HTERT RPE-1 (cell line): ENCODE measurements around the gene C10orf67.
"Not testable (repeated sequence)": the region's sequence is repeated elsewhere in the genome, so short reads cannot be mapped to it uniquely, and the experiment has no call there.

Source experiments
- in situ Hi-C: fragments of 300-500 bp; cut with MboI; formaldehyde crosslinking; loops from 4 replicates; pipeline ENCODE4 v1.14.3; 2020; ENCODE audit warnings: low sequenced_read_pairs

C10orf67 gene

GRCh38 chr10:23362879-23363792 is 18.5 kb upstream of the C10orf67 start:
- in situ Hi-C loops, result no loop called here

GRCh38 chr10:23362069-23362830 is 17.7 kb upstream of the C10orf67 start:
- in situ Hi-C loops, result no loop called here

GRCh38 chr10:23361665-23362064 is 17.1 kb upstream of the C10orf67 start:
- in situ Hi-C loops, result no loop called here

- in situ Hi-C loops, result no loop called here
These were observed 15.2 kb upstream of the C10orf67 start for GRCh38 chr10:23359692-23360380.

GRCh38 chr10:23358357-23358756 is 13.8 kb upstream of the C10orf67 start:
- in situ Hi-C loops, result no loop called here

- in situ Hi-C loops, result no loop called here
These were observed 10.2 kb upstream of the C10orf67 start for GRCh38 chr10:23354630-23355279.

GRCh38 chr10:23351926-23352519 is 7.4 kb upstream of the C10orf67 start:
- in situ Hi-C loops, result no loop called here

- in situ Hi-C loops, result not testable (repeated sequence)
These were observed 6.1 kb upstream of the C10orf67 start for GRCh38 chr10:23350706-23351105.

- in situ Hi-C loops, result no loop called here
These were observed 1.3 kb upstream of the C10orf67 start for GRCh38 chr10:23345861-23346260.

- in situ Hi-C loops, result no loop called here
These were observed 881 bp downstream of the C10orf67 start for GRCh38 chr10:23343591-23344240.

GRCh38 chr10:23342213-23342884 is 2.2 kb downstream of the C10orf67 start:
- in situ Hi-C loops, result no loop called here

GRCh38 chr10:23341004-23341403 is 3.6 kb downstream of the C10orf67 start:
- in situ Hi-C loops, result no loop called here

GRCh38 chr10:23340354-23340753 is 4.2 kb downstream of the C10orf67 start:
- in situ Hi-C loops, result no loop called here

GRCh38 chr10:23338886-23339285 is 5.7 kb downstream of the C10orf67 start:
- in situ Hi-C loops, result no loop called here

GRCh38 chr10:23338155-23338828 is 6.3 kb downstream of the C10orf67 start:
- in situ Hi-C loops, result no loop called here

GRCh38 chr10:23337616-23338015 is 7.0 kb downstream of the C10orf67 start:
- in situ Hi-C loops, result no loop called here

GRCh38 chr10:23331567-23332301 is 12.9 kb downstream of the C10orf67 start:
- in situ Hi-C loops, result no loop called here

- in situ Hi-C loops, result no loop called here
These were observed 13.6 kb downstream of the C10orf67 start for GRCh38 chr10:23330948-23331347.
